C1 segment of cervical spinal cord (tissue), 14 donors: ENCODE measurements around the gene HSF5.

Experiments used
- DNase-seq, 14 donors: peaks; one replicate each; lab custom pipeline; 2025; lab: John Stamatoyannopoulos, UW

HSF5 gene

DNA sequence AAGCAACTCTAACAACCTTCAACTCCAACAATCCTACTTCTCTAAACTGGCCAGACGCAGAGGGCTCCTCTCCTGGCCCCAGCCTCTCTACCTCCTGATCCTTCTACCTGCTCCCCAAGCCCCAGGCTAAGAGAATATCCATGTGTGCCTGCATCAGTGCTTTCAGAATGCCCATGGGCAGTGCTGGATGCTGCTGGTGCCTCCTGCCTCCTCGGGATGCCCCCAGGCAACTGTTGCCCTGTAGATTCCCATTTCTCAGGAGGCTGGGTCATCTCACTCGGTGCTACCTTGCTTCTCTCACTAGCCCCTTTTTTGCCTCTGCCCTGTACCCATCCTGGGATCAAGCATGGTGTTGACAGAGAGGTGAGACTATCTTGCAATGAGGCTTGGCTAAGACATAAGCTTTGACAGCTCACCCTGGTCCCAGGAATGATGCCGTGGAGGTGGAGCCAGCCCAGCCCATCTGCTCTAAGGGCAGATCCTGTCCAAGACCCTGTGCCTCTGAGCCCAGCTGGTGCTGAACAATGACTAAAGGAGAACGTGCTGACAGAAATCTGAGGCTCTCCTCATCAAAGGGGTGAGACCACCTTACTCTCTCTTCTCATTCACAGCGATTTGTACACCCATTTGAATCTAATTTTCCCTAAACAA is 116.8 kb downstream of the HSF5 start:
- peak in 1 of 14 donors; percentile 79 for DNase-seq

DNA sequence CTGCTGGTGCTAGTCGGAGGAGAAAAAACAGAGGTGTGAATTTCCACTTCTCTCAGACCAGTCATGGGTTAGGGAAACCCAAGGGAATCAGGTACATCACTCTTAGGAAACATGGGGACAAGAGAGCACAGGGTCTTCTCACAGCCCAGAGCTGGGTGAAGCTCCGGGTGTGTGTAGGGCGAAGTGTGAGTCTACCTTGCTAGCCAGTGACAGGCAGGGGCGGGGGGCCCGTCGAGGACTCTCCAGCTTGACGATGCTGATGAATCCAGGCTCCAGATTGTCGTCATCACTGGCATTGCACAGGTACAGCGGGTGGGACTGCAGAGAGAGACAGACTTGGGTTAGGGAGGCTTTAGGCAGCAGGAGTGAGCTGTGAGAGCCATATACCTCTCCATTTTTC is 117.5 kb downstream of the HSF5 start:
- DNase-seq, result no peak

DNA sequence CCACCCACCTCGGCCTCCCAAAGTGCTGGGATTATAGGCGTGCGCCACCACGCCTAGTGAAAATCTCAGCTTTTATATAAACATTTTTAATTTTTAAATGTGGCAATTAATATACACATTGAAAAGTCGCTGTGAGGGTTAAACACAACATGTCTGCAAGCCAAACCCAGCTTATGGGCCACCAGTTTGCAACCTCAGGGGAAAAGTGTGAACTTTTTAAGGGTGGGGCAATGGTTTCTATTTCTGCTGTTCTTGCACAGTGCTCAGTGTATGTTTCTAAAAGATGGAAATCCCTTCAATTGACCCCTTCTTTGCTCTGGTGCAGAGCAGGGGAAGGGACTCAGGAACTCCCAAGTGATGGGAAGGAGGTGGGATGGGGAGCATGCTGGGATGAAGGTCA is 117.9 kb downstream of the HSF5 start:
- DNase-seq, result no peak
